Type B pancreatic cell (in vitro differentiated cells): Measurements from ENCODE around the gene CENPT. TPM values are rescaled to one million over a fixed set of nuclear protein-coding genes. Genes with fewer than 3 reads are reported as not detected.

Source experiments
- DNase-seq: peaks from one replicate; pipeline ENCODE4 v3.0.0; 2021; ENCODE audit warnings: mixed read lengths; ENCODE audit not compliant: unreplicated experiment; ENCODE audit errors: extremely low spot score
- H3K27ac Mint-ChIP-seq: 2 replicates; pipeline ENCODE4 v1.8.0; 2021; ENCODE audit warnings: mild to moderate bottlenecking, mixed read lengths
- H3K27me3 Mint-ChIP-seq: 2 replicates; pipeline ENCODE4 v1.8.0; 2021; ENCODE audit warnings: mixed read lengths
- H3K36me3 Mint-ChIP-seq: 2 replicates; pipeline ENCODE4 v1.8.0; 2021; ENCODE audit warnings: mixed read lengths
- H3K4me1 Mint-ChIP-seq: one replicate; pipeline ENCODE4 v1.8.0; 2021; ENCODE audit warnings: mixed read lengths; ENCODE audit not compliant: unreplicated experiment
- H3K4me3 Mint-ChIP-seq: 2 replicates; pipeline ENCODE4 v1.8.0; 2021; ENCODE audit warnings: mild to moderate bottlenecking, mixed read lengths
- H3K9me3 Mint-ChIP-seq: 2 replicates; pipeline ENCODE4 v1.8.0; 2021; ENCODE audit warnings: mixed read lengths
- CTCF ChIP-seq: fragments of 200-600 bp; sonication (generic); conservative IDR thresholded peaks from 2 replicates; pipeline ENCODE4 v1.5.0; 2021; ENCODE audit warnings: antibody characterized with exemption, mild to moderate bottlenecking
- total RNA-seq: library from RNA; stranded (reverse); gene quantifications from 2 replicates; pipeline ENCODE4 v1.2.1, GENCODE V29; 2021; ENCODE audit warnings: low replicate concordance

CENPT gene
- total RNA-seq, 1 donor from 2014 or later: 74.2 TPM

- DNase-seq: no peak
- Mint-ChIP-seq H3K36me3 (no peaks in the 10 kb centered on the region), H3K4me3 (no peak overlapping the region), H3K9me3 (no peaks in the 10 kb centered on the region), H3K27me3 (no peaks in the 10 kb centered on the region), H3K27ac (no peak overlapping the region), H3K4me1 (peaks cover 3% of the 10 kb centered on the region)
- TF ChIP-seq CTCF: no peak
Measured at GRCh38 chr16:67814567-67814966, 32.9 kb downstream of the CENPT start.

GRCh38 chr16:67811899-67812298 is 35.6 kb downstream of the CENPT start:
- no peak for DNase-seq
- Mint-ChIP-seq H3K4me3 (no peak overlapping the region), H3K27ac (no peak overlapping the region), H3K27me3 (no peaks in the 10 kb centered on the region), H3K9me3 (no peaks in the 10 kb centered on the region), H3K36me3 (no peaks in the 10 kb centered on the region), H3K4me1 (peaks cover 3% of the 10 kb centered on the region)
- no peak for TF ChIP-seq CTCF

- Mint-ChIP-seq H3K4me3 (peak overlapping the region; percentile 97), H3K9me3 (no peaks in the 10 kb centered on the region)
Measured at GRCh38 chr16:67807148-67807682, 40.3 kb downstream of the CENPT start.

GRCh38 chr16:67806428-67807147 is 40.9 kb downstream of the CENPT start, which contains the start of the genes RANBP10 and TSNAXIP1:
Gene RANBP10 (minus strand): TSS chr16:67806560. CDS start chr16:67806536, 24 bp downstream.
Gene TSNAXIP1 (plus strand): TSS chr16:67806889. CDS start chr16:67807150, 261 bp downstream.
- no peak for TF ChIP-seq CTCF
- DNase-seq: peak; percentile 96
- Mint-ChIP-seq H3K27me3 (no peaks in the 10 kb centered on the region), H3K4me3 (peak within 1 kb of the TSS; percentile 97), H3K27ac (peak within 1 kb of the TSS; percentile 94), H3K36me3 (peaks cover 4% of the 10 kb centered on the region), H3K9me3 (no peaks in the 10 kb centered on the region), H3K4me1 (peaks cover 9% of the 10 kb centered on the region)

More at GRCh38 chr16:67807148-67807682, 40.3 kb downstream of the CENPT start:
- DNase-seq: no peak
- Mint-ChIP-seq H3K27ac (peak overlapping the region; percentile 94), H3K27me3 (no peaks in the 10 kb centered on the region), H3K4me1 (peaks cover 9% of the 10 kb centered on the region), H3K36me3 (peaks cover 4% of the 10 kb centered on the region)
- TF ChIP-seq CTCF: peak; percentile 20

- Mint-ChIP-seq H3K4me3 (peak overlapping the region; percentile 97), H3K27ac (peak overlapping the region; percentile 77), H3K9me3 (no peaks in the 10 kb centered on the region), H3K36me3 (peaks cover 4% of the 10 kb centered on the region), H3K27me3 (no peaks in the 10 kb centered on the region), H3K4me1 (peaks cover 9% of the 10 kb centered on the region)
- no peak for DNase-seq
- TF ChIP-seq CTCF: no peak
Measured at GRCh38 chr16:67805718-67806427, 41.6 kb downstream of the CENPT start.
